Measurements from ENCODE around the gene PTGER1.

The PTGER1 gene, protein sequence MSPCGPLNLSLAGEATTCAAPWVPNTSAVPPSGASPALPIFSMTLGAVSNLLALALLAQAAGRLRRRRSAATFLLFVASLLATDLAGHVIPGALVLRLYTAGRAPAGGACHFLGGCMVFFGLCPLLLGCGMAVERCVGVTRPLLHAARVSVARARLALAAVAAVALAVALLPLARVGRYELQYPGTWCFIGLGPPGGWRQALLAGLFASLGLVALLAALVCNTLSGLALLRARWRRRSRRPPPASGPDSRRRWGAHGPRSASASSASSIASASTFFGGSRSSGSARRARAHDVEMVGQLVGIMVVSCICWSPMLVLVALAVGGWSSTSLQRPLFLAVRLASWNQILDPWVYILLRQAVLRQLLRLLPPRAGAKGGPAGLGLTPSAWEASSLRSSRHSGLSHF

DNA sequence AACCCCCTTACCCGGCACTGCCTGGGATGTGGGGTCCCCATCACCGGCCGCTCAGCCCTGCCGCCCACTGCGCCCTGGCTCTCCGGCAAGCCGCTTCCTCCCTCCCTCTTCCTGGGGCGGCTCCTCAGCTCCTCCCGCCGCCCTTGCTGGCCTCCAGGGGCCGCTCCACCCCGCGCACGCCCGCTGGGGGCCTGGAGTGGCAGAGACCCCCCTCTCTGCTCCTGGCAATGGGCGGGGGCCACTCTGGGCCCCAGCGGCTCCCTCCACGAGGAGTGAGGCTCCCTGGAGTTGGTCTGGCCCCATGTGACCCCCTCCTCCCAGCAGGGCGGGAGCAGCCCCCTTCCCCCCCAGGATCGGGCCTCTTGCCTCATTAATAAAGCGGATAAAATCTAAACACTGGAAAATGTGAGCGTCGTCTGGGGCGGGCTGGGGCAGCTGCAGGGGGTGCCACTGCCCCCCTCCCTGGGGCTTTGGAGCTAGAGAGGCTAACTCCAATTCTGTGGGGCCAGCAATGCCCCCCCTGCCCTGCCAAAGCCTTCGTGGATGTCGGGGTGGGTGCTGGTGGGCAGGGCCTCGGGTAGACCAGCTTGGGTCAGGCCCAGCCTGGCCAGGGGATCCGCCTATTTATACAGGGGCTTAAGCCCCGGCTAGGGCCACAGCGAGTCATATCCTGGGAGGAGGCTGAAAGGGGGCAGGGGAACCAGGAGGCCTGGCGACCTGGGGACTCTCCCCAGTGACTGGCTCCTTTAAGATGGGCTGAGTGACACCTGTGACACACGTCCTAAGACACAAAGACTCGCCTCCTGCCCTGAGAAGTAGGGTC is at the start of gene PTGER1:
TSS of gene PTGER1 (minus strand) at position 104 of the 823 bp plus-strand sequence. CDS start 1,034 bp downstream, outside the sequence.
- TF ChIP-seq, protein P1, sequence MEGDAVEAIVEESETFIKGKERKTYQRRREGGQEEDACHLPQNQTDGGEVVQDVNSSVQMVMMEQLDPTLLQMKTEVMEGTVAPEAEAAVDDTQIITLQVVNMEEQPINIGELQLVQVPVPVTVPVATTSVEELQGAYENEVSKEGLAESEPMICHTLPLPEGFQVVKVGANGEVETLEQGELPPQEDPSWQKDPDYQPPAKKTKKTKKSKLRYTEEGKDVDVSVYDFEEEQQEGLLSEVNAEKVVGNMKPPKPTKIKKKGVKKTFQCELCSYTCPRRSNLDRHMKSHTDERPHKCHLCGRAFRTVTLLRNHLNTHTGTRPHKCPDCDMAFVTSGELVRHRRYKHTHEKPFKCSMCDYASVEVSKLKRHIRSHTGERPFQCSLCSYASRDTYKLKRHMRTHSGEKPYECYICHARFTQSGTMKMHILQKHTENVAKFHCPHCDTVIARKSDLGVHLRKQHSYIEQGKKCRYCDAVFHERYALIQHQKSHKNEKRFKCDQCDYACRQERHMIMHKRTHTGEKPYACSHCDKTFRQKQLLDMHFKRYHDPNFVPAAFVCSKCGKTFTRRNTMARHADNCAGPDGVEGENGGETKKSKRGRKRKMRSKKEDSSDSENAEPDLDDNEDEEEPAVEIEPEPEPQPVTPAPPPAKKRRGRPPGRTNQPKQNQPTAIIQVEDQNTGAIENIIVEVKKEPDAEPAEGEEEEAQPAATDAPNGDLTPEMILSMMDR (IDR thresholded peaks at IDR 0.05): no peak
- DNase-seq (ENCODE audit: low spot score): no peak
- H3K27ac ChIP-seq: peak within 1 kb of the TSS in 1 of 2 donors; percentile 22
- H3K4me3 ChIP-seq: peak within 1 kb of the TSS; percentile 54

GRCh38 chr19:14520543-14520942 is 45.4 kb upstream of the PTGER1 start:
- Histone ChIP-seq H3K4me3 (no peak overlapping the region), H3K27ac (no peak overlapping the region)
- TF ChIP-seq, protein P1 (IDR thresholded peaks at IDR 0.05): no peak
- DNase-seq (ENCODE audit: low spot score): no peak

DNA sequence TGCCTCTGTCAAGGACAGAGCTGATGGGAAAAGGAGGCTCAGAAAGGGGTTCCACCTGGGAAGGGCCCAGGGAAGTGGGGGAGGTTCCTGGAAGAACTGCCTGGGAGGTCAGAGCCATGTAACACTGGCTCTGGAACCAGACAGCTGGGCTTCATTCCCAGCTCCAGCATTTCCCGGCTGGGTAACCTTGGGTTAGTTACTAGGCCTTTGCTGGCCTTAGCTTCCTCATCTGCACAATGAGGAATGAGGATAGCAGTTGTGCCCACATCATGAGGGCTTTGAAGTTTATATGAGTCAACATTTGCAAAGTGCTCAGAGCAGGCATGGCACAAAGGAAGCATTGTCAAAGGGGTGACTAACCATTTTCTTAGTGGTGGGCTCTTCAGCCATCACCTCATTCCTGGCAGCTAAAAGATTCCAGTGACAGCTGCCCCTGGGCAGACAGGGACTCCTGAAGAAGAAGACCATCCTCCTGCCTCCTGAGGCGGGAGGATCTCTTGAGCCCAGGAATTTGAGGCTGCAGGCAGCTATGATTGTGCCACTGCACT is 44.8 kb upstream of the PTGER1 start:
- TF ChIP-seq, protein P1 (IDR thresholded peaks at IDR 0.05): no peak
- Histone ChIP-seq H3K4me3 (no peak overlapping the region), H3K27ac (peak overlapping the region in 1 of 2 donors; percentile 26)
- DNase-seq (ENCODE audit: low spot score): no peak

DNA sequence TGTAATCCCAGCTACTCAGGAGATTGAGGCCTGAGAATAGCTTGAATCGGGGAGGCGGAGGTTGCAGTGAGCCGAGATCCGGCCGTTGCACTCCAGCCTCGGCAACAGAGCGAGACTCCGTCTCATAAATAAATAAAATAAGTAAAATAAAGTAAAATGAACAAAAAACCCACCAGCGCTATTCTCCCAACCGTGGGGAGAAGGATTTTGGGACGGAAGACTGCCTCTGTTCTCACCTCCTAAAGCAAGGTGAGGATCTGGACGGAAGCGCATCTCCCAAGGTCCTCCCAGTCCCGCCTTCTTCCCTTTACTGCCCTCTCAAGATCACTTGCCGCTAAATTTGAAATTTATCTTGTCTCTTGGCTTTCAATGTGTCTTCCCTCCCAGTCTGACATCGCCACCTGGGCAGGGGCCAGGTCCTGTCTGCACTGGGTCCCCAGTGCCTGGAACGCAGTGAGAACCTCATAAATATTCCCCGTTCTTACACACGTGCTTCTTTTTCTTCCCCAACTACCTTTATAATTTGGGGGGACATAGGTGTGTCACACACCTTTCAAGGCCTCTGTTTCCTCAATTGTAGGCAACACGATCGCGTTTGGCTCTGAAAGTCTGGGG is 44.2 kb upstream of the PTGER1 start:
- Histone ChIP-seq H3K4me3 (peak overlapping the region; percentile 87), H3K27ac (peak overlapping the region; percentile 98 to 100)
- no peak for DNase-seq (ENCODE audit: low spot score)
- TF ChIP-seq, protein P1 (IDR thresholded peaks at IDR 0.05): no peak

DNA sequence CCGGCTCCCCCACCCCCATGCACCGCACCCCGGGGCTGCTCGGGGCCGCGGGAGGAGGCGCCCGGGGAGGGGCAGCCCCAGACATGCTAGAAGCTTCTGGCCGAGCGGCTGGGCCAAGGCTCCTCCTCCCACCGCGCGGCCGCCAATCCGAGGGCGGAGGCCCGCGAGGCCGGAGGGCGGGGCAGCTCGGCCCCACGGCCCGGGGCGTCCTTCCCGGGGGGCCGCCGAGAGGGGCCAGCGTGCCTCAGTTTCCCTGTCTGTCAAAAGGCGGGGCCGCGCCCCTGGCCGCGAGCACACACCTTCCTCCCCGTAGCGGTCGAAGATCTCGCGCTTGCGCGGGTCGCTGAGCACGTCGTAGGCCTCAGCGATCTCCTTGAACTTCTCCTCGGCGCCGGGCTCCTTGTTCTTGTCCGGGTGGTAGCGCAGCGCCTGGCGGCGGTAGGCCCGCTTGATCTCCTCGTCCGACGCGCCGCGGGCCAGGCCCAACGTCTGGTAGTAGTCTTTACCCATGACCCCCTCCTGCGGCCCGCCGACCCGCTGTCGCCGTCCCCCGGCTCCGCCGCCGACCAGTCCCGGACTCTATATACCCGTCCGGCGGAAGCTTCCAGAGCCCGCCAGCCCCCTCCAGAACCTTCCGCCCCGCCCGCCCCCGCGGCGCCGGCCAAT is 42.8 kb upstream of the PTGER1 start, which contains the start of gene DNAJB1:
TSS of gene DNAJB1 (minus strand) at position 558 of the 666 bp plus-strand sequence. CDS start at position 510, 48 bp downstream.
- peak within 1 kb of the TSS; percentile 87 for H3K4me3 ChIP-seq
- peak within 1 kb of the TSS; percentile 98 to 100 for H3K27ac ChIP-seq
- DNase-seq (ENCODE audit: low spot score): peak; percentile 90
- TF ChIP-seq, protein P1 (IDR thresholded peaks at IDR 0.05): no peak

DNA sequence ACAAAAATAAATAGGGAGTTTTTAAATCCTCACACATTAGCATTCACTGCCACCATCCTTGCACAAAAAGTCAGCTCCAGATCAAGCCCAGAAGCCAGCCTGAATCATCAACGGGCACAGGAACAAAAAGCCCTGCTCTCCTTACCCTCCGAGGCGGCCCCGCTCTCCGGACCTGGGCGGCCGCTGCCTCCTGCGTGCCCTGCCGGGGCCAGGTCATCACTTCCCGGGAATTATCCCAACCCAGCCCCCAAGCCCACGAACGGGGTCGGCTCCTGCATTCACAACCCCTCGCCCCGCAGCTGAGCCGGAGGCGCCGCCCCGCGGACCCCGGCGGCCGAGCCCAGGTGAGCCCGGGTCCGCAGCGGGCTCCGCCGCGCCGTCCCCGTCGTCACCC is 42.3 kb upstream of the PTGER1 start:
- Histone ChIP-seq H3K27ac (peak overlapping the region; percentile 98 to 100), H3K4me3 (peak overlapping the region; percentile 87)
- TF ChIP-seq, protein P1 (IDR thresholded peaks at IDR 0.05): no peak
- DNase-seq (ENCODE audit: low spot score): no peak
